HEK293 (cell line): Measurements from ENCODE around the gene DMD.

Source experiments
- CTCF ChIP-seq: fragments of 450-650 bp; formaldehyde crosslinking; IDR thresholded peaks from 2 replicates; pipeline ENCODE4 v1.5.1; 2016; ENCODE audit warnings: missing biosample characterization, missing genetic modification characterization
- PBX3 ChIP-seq: sonication (generic); formaldehyde crosslinking; IDR thresholded peaks from 2 replicates; pipeline ENCODE4 v1.8.1; 2022; ENCODE audit warnings: mild to moderate bottlenecking, moderate library complexity, missing genetic modification reagents
- REST ChIP-seq: fragments of 450-650 bp; formaldehyde crosslinking; IDR thresholded peaks from 2 replicates; pipeline ENCODE4 v1.5.1; 2016; ENCODE audit warnings: missing biosample characterization, missing genetic modification characterization
- SCRT2 ChIP-seq: fragments of 450-650 bp; formaldehyde crosslinking; IDR thresholded peaks from 2 replicates; pipeline ENCODE4 v1.5.1; 2016; ENCODE audit warnings: missing biosample characterization, missing genetic modification characterization
- SP2 ChIP-seq: fragments of 450-650 bp; formaldehyde crosslinking; IDR thresholded peaks from 2 replicates; pipeline ENCODE4 v1.5.1; 2016; ENCODE audit warnings: missing biosample characterization, missing genetic modification characterization
- TCF7L2 ChIP-seq: IDR thresholded peaks from 2 replicates; pipeline ENCODE4 v1.6.1; 2011; ENCODE audit warnings: low read depth, mild to moderate bottlenecking, inconsistent platforms, low read length, moderate library complexity, borderline replicate concordance
- YY1 ChIP-seq: fragments of 450-650 bp; formaldehyde crosslinking; IDR thresholded peaks from 2 replicates; pipeline ENCODE4 v1.5.1; 2018; ENCODE audit warnings: missing biosample characterization, missing genetic modification characterization
- ZBTB17 ChIP-seq: fragments of 450-650 bp; formaldehyde crosslinking; IDR thresholded peaks from 2 replicates; pipeline ENCODE4 v1.5.1; 2016; ENCODE audit warnings: missing biosample characterization, missing genetic modification characterization
- ZFP3 ChIP-seq: fragments of 450-650 bp; formaldehyde crosslinking; IDR thresholded peaks from 2 replicates; pipeline ENCODE4 v1.5.1; 2016; ENCODE audit warnings: low read depth, missing biosample characterization, missing genetic modification characterization
- ZNF292 ChIP-seq: fragments of 450-650 bp; formaldehyde crosslinking; IDR thresholded peaks from 2 replicates; pipeline ENCODE4 v1.5.1; 2016; ENCODE audit warnings: low read depth, missing biosample characterization, missing genetic modification characterization, borderline replicate concordance
- ZNF423 ChIP-seq: fragments of 450-650 bp; formaldehyde crosslinking; IDR thresholded peaks from 2 replicates; pipeline ENCODE4 v1.5.1; 2016; ENCODE audit warnings: missing biosample characterization, missing genetic modification characterization
- ZNF560 ChIP-seq: fragments of 450-650 bp; formaldehyde crosslinking; IDR thresholded peaks from 2 replicates; pipeline ENCODE4 v1.5.1; 2017; ENCODE audit warnings: missing biosample characterization, missing genetic modification characterization, borderline replicate concordance
- ZNF645 ChIP-seq: fragments of 450-650 bp; formaldehyde crosslinking; IDR thresholded peaks from 2 replicates; pipeline ENCODE4; 2016; ENCODE audit warnings: missing biosample characterization, missing genetic modification characterization
- ZNF768 ChIP-seq: fragments of 450-650 bp; formaldehyde crosslinking; IDR thresholded peaks from 2 replicates; pipeline ENCODE4 v1.5.1; 2018; ENCODE audit warnings: missing biosample characterization, mild to moderate bottlenecking, missing genetic modification characterization

- TF ChIP-seq ZNF560 (tag by site-specific recombination) (no peak), ZNF292 (tag by site-specific recombination) (no peak), TCF7L2 (no peak), SP2 (tag by site-specific recombination) (no peak), YY1 (tag by site-specific recombination) (no peak), ZNF645 (tag by site-specific recombination) (no peak), ZBTB17 (tag by site-specific recombination) (no peak), CTCF (tag by site-specific recombination) (no peak), REST (tag by site-specific recombination) (no peak), ZFP3 (tag by site-specific recombination) (no peak), PBX3 (CRISPR knock-in tag) (no peak), ZNF768 (tag by site-specific recombination) (no peak), ZNF423 (tag by site-specific recombination) (no peak), SCRT2 (tag by site-specific recombination) (no peak)
These were observed 22.5 kb downstream of the DMD start for GRCh38 chrX:33188881-33189280.
